ENCODE measurements around the gene BRSK1. TPM values are rescaled to one million over a fixed set of nuclear protein-coding genes. Genes with fewer than 3 reads are reported as not detected.

Gene BRSK1
- total and polyA plus RNA-seq, 7 donors: 0.14 to 1.1 (median 0.77) TPM

DNA sequence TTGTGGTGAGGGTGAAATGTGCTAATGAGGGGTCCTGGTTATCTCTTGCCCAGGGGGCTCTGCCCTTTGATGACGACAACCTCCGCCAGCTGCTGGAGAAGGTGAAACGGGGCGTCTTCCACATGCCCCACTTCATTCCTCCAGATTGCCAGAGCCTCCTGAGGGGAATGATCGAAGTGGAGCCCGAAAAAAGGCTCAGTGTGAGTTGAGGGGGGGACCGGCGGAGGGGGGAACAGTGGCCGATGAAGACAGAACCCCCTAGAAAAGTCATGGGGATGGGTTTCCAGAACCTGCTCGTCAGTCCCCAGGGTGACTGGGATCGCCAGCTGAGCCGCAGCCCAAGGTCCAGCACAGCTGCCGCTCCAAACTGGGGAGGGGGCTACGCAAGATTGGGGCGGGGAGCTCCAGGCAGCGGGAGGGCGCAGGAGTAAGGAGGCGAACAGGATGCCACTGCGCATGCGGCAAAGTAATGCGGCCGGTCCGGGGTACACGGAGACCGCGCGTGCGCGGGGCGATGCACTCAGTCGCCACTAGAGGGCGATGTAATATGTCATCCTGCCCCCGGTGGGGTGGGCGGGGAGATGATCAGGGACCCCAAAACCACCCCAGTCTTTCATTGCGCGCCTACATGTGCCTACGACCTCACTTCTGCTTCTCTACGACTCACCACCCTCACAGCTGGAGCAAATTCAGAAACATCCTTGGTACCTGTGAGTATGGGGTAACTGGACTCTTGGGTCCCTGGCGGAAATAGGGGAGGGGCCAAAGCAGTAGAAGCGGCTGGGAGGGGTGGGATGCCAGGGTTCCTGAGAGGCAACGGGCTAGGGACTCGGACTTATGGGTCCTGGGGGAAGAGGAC, 17.9 kb downstream of the BRSK1 start:
- 11 to 13% (median 12%) methylated on average over 42 of the region's 42 CpGs for WGBS, 3 donors
- intact Hi-C loops (cut with DNase I): loop anchor here (5.0 kb wide), 4 partner anchors 36 to 156 kb away; partner anchors contain the start of genes KMT5C (in 2 of the 2) and TMEM238 (in 2 of the 2)

DNA sequence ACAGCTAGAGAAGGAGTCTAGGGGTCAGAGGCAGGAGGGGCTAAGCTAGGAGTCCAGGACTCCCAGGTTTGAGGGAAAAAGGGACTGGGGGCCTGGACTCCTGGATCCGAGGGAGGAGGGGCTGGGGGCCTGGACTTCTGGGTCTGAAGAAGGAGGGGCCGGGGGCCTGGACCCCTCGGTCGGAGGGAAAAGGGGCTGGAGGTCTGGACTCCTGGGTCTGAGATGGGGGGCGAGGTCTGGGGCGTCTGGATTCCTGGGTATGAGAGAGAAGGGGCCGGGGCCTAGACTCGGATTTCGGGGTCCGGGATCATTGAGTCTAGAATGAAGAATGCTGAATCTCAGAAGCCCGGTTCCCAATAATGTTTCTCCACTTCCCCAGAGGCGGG, 18.5 kb downstream of the BRSK1 start:
- TF ChIP-seq, protein P1, sequence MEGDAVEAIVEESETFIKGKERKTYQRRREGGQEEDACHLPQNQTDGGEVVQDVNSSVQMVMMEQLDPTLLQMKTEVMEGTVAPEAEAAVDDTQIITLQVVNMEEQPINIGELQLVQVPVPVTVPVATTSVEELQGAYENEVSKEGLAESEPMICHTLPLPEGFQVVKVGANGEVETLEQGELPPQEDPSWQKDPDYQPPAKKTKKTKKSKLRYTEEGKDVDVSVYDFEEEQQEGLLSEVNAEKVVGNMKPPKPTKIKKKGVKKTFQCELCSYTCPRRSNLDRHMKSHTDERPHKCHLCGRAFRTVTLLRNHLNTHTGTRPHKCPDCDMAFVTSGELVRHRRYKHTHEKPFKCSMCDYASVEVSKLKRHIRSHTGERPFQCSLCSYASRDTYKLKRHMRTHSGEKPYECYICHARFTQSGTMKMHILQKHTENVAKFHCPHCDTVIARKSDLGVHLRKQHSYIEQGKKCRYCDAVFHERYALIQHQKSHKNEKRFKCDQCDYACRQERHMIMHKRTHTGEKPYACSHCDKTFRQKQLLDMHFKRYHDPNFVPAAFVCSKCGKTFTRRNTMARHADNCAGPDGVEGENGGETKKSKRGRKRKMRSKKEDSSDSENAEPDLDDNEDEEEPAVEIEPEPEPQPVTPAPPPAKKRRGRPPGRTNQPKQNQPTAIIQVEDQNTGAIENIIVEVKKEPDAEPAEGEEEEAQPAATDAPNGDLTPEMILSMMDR (IDR thresholded peaks at IDR 0.05): no peak
- Histone ChIP-seq H3K36me3 (ENCODE audit: insufficient read depth in 1 of 2, low read depth in 1 of 2) (no peaks in the 10 kb centered on the region), H3K27ac (no peak overlapping the region), H3K27me3 (ENCODE audit: insufficient read depth in 3 of 3, low read length in 2 of 3) (no peaks in the 10 kb centered on the region), H3K4me1 (no peaks in the 10 kb centered on the region), H3K9me3 (no peaks in the 10 kb centered on the region), H3K4me3 (peak overlapping the region; percentile 65)
- ATAC-seq (no peak), DNase-seq (no peak)
- intact Hi-C loops (cut with DNase I): loop anchor here (5.0 kb wide), 4 partner anchors 35 to 155 kb away; partner anchors contain the start of genes KMT5C (in 2 of the 2) and TMEM238 (in 2 of the 2)
- WGBS, 3 donors: 78 to 81% (median 79%) methylated on average over 12 of the region's 12 CpGs

More for the DNA sequence above, 17.9 kb downstream of the BRSK1 start:
- TF ChIP-seq, protein P1 (IDR thresholded peaks at IDR 0.05): peak; percentile 95
- Histone ChIP-seq H3K4me1 (no peaks in the 10 kb centered on the region), H3K36me3 (ENCODE audit: insufficient read depth in 1 of 2, low read depth in 1 of 2) (no peaks in the 10 kb centered on the region), H3K27ac (no peak overlapping the region), H3K9me3 (no peaks in the 10 kb centered on the region), H3K27me3 (ENCODE audit: insufficient read depth in 3 of 3, low read length in 2 of 3) (no peaks in the 10 kb centered on the region), H3K4me3 (peak overlapping the region; percentile 65)
- DNase-seq (peak; percentile 88 to 93), ATAC-seq (peak; percentile 86 to 91 (median 90))

DNA sequence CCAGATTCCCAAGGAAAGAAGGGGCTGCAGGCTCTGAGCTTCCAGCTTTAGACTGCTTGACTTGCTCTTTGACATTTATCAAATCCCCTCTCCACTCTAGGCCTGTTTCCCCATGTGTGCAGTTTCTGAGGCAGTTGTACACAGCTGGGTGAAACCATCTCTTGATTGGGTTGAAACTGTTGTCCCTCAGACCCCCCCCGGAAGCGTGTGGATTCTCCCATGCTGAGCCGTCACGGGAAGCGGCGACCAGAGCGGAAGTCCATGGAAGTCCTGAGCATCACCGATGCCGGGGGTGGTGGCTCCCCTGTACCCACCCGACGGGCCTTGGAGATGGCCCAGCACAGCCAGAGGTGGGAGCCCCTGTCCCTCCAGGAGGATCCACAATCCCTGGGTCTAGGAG, 19.7 kb downstream of the BRSK1 start:
- Histone ChIP-seq H3K9me3 (no peaks in the 10 kb centered on the region), H3K4me1 (no peaks in the 10 kb centered on the region), H3K36me3 (ENCODE audit: insufficient read depth in 1 of 2, low read depth in 1 of 2) (no peaks in the 10 kb centered on the region), H3K4me3 (no peak overlapping the region), H3K27me3 (ENCODE audit: insufficient read depth in 3 of 3, low read length in 2 of 3) (no peaks in the 10 kb centered on the region), H3K27ac (no peak overlapping the region)
- ATAC-seq (no peak), DNase-seq (no peak)
- intact Hi-C loops (cut with DNase I): loop anchor here (5.0 kb wide), 4 partner anchors 34 to 154 kb away; partner anchors contain the start of genes KMT5C (in 2 of the 2) and TMEM238 (in 2 of the 2)
- 86 to 94% (median 92%) methylated on average over 11 of the region's 11 CpGs for WGBS, 3 donors
- TF ChIP-seq, protein P1 (IDR thresholded peaks at IDR 0.05): no peak

DNA sequence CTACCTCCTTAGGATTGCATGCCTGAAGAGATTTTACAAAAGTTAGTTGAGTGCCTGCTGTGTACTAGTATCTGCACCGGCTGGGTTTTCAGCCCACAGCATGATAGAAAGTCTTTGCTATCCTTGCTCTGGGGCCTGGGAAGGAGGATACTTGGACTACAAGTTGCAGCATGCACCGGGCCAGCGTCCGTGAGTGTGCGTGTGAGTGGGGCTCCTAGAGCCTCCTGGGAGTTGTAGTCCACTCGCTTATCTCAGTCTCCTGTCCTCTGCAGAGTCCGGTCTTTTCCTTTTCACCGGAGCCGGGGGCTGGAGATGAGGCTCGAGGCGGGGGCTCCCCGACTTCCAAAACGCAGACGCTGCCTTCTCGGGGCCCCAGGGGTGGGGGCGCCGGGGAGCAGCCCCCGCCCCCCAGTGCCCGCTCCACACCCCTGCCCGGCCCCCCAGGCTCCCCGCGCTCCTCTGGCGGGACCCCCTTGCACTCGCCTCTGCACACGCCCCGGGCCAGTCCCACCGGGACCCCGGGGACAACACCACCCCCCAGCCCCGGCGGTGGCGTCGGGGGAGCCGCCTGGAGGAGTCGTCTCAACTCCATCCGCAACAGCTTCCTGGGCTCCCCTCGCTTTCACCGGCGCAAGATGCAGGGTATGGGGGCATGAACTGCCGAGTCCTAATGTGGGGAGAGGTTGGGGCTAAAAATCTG, 20.6 kb downstream of the BRSK1 start:
- intact Hi-C loops (cut with DNase I): loop anchor here (5.0 kb wide), 4 partner anchors 33 to 153 kb away; partner anchors contain the start of genes KMT5C (in 2 of the 2) and TMEM238 (in 2 of the 2)
- 85 to 86% (median 86%) methylated on average over 36 to 39 of the region's 39 CpGs for WGBS, 3 donors
- H3K36me3 ChIP-seq (ENCODE audit: insufficient read depth in 1 of 2, low read depth in 1 of 2): no peaks in the 10 kb centered on the region
- no peaks in the 10 kb centered on the region for H3K9me3 ChIP-seq
- peak in 3 of 4 donors; percentile 59 to 74 (median 63) for ATAC-seq
- DNase-seq: peak in 1 of 2 donors; percentile 76
- no peaks in the 10 kb centered on the region for H3K27me3 ChIP-seq (ENCODE audit: insufficient read depth in 3 of 3, low read length in 2 of 3)
- TF ChIP-seq, protein P1 (IDR thresholded peaks at IDR 0.05): no peak
- no peak overlapping the region for H3K4me3 ChIP-seq
- H3K4me1 ChIP-seq: no peaks in the 10 kb centered on the region
- no peak overlapping the region for H3K27ac ChIP-seq
